Thyroid gland (tissue), 4 donors: Measurements from ENCODE around the gene TCF21.

Experiments used
- POLR2A ChIP-seq, 2 donors: fragments of 450-650 bp; IDR thresholded peaks; one replicate each; pipeline ENCODE4 v1.6.1; 2017; ENCODE audit warnings: antibody characterized with exemption in 2 of 2, mild to moderate bottlenecking in 2 of 2, moderate library complexity in 1 of 2
- TF ChIP-seq, protein P1 (sequence below), 6 experiments: fragments of 200-600 bp in 3 of 6; fragments of 450-650 bp in 3 of 6; sonication (generic) in 3 of 6; IDR thresholded peaks; one replicate each; pipeline ENCODE4 v1.5.1; 2016 to 2019; ENCODE audit warnings: antibody characterized with exemption in 6 of 6, mild to moderate bottlenecking in 2 of 6, inconsistent platforms in 1 of 6, moderate library complexity in 1 of 6

DNA sequence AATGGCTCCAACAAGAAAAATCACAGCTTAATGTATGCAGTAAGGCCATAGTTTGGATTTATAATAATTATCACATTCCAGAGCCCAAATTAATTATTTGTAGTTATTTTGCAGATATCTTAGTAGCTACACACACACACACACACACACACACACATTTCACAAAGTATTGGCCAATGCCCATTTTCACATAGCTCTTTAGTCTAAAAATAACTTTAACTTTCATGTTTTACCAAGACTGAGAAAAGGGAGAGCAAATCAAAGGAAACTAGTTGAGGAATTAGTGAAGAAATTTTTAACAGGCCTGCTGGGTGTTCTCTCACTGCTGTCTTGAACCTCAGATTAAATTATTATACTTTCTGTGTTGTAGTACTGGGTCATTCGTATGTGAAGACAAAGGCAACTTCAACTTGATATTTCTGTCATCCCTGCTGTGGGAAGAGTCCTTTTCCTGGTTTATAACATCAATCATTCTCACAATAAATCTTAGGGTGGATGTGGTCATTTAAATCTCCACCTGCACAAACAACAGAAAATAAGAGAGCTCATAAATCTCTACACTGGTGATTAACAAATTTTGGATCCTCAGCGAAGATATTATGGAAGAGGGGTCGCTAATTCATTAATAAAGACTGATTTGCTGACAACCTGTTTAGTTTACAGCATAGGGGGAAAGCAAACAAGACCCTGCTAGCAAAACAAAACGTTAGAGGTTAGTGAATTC is 1.6 kb upstream of the TCF21 start:
- TF ChIP-seq, protein P1, sequence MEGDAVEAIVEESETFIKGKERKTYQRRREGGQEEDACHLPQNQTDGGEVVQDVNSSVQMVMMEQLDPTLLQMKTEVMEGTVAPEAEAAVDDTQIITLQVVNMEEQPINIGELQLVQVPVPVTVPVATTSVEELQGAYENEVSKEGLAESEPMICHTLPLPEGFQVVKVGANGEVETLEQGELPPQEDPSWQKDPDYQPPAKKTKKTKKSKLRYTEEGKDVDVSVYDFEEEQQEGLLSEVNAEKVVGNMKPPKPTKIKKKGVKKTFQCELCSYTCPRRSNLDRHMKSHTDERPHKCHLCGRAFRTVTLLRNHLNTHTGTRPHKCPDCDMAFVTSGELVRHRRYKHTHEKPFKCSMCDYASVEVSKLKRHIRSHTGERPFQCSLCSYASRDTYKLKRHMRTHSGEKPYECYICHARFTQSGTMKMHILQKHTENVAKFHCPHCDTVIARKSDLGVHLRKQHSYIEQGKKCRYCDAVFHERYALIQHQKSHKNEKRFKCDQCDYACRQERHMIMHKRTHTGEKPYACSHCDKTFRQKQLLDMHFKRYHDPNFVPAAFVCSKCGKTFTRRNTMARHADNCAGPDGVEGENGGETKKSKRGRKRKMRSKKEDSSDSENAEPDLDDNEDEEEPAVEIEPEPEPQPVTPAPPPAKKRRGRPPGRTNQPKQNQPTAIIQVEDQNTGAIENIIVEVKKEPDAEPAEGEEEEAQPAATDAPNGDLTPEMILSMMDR (IDR thresholded peaks at IDR 0.05) = no peak
- TF ChIP-seq POLR2A (IDR thresholded peaks at IDR 0.05) = no peak
